Cerebellar cortex (tissue), 1 donor: Measurements from ENCODE around the gene GALNT7.
"Not testable (repeated sequence)": the region's sequence is repeated elsewhere in the genome, so short reads cannot be mapped to it uniquely, and the experiment has no call there.

ENCODE experiments used
- DNase-seq: peaks from one replicate; pipeline ENCODE4 v3.0.0-alpha.2; 2015; ENCODE audit warnings: low spot score

GALNT7 gene

GRCh38 chr4:173195109-173195508, 26.5 kb downstream of the GALNT7 start:
- DNase-seq = no peak

- DNase-seq = no peak
Measured at GRCh38 chr4:173199553-173199952, 30.9 kb downstream of the GALNT7 start.

DNA sequence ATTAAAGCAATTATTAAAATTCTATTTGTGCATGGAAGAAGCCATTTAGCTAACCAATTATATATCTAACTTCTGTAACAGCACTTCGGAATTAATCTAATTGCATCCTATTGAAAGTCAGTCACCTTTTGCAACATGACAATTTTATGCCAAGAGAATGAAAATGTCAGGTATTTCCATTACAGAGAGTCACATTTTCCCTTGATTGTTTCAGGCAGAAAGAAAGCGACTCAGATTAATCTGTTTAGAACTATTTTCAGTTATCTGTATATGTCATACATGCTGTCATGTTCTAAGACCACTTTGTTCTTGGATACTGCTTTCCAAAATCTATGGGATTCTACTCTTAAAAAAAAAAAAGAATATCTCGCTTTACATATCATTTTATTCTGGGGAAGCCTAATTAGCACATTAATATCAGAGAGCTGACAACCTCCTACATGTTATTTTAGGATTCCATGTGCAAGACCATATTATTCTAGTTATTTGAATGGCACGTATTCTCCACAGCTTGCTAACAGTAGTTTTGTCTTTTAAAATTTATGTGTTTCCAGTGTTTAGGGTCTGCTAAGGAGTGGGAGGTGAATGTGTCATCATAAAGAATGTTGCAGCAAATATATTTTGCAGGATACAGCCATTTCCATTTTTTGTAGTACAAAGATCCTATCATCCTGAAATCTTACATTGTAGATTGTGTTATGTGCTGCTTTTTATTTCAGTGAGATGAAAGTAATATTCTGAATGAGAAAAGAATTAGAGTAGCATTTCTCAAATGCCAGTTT, 31.7 kb downstream of the GALNT7 start:
- no peak for DNase-seq

DNA sequence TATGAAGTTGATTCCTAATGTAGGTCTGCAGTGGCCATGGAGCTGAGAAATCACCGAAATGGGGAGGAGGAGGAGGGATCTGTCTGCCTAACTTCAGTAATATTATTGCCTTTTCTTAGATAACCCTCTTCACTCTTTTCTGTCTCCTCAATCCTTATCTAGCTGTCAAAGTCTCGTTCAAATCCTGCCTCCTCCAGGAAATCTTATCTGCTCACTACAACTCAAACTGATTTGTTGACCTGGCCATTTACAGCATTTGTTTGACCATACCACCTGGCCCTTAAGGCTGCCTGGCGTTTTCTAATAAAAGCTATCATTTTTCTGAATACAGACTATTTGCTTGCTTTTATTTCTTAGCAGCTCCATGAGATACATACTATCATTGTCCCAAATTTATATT, 33.8 kb downstream of the GALNT7 start:
- DNase-seq = no peak

- no peak for DNase-seq
Measured at GRCh38 chr4:173205656-173206055, 37.0 kb downstream of the GALNT7 start.

- no peak for DNase-seq
Measured at GRCh38 chr4:173208420-173208819, 39.8 kb downstream of the GALNT7 start.

DNA sequence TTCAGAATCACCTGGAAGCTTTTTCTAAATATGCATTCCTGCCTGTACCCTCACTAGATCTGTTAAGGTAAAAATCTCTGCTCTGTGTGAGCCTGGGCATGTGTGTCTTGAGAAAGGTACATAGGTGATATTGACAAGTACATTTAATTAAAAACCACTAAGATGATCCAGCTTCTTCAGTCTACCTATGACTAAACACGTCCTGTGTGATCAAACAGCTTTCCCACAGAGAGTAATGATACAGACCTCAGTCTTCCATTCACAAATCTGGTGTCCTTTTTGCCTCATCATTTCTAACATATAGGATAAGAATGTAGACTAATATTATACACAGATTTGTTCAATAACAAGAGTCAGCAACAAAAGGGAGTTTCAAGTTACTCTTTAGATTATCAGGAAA, 42.6 kb downstream of the GALNT7 start:
- DNase-seq = no peak

GRCh38 chr4:173211838-173212237, 43.2 kb downstream of the GALNT7 start:
- DNase-seq = no peak

DNA sequence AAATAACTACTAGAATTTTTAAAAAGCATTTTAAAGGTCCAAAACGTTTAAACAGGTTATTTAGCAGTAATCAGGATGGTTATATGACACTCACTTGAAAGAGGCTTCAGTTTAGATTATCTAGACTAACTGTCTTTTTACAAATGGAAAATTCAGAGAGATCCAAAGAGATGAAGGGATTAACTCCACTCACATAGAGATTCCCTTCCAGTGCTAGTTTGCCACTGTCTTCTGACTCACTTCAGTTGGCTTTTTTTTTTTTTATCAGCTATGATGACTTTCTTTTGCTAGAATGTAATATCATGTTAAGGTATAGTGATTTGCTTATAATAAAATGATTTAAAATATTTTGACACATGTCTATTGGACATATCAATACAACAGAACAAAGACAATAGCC, 43.8 kb downstream of the GALNT7 start:
- no peak for DNase-seq

- DNase-seq = no peak
Measured at GRCh38 chr4:173213296-173213695, 44.7 kb downstream of the GALNT7 start.

DNA sequence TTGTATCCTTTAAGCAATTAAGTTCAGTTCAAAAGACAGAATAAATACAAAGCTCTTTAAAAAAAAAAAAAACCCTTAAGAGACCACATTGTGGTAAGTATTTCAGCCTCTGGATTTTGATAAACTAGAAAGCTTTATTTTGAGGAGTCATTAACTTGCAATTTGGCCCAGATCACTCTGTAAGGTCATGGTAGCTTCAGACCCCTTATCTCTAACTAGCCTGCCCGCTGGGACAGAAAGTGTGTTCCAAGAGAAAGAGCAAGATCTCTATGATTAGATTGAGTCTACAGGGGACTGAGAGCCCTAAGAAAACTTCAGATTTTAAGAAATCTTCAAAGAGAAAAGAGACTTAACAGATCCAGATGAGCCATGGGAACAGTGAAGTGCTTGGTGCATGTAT, 45.6 kb downstream of the GALNT7 start:
- DNase-seq = no peak

DNA sequence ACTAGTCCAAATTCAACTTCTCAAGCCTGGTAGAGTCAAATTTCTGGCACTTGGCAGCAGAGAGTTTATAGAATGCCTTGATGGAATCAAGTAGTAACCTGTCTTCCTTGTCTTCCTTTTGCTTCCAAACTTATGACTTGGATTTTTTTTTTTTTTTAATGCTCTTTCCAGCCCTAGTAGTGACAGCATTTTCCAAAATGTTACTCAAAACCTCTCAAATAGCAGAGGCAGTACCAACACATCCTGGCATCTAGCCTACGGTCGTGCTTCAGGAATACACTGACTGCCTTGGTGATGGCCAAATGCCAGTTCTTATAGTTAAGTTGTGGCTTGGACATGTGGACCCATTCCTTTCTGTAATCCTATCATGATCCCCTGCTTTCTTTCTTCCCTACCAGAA, 46.0 kb downstream of the GALNT7 start:
- DNase-seq = no peak

DNA sequence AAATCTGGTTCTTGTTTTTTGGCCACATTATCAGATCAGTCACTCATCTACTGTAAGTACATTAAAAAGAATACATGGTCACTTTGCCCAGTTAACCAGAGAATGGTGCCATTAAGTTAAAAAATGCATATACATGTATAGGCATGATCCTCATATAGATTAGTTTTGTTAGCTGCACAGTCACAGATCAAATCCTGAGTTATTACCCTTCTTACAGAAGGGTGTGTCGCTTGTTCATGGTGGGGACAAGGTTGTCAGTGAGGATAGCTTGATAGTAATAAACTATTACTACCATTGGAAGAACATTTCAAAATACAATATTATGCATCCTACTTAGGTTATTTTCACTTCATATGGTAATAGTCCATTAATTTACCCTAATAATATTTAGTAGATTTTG, 48.5 kb downstream of the GALNT7 start:
- DNase-seq = no peak

- DNase-seq = no peak
Measured at GRCh38 chr4:173217727-173218126, 49.1 kb downstream of the GALNT7 start.

GRCh38 chr4:173218411-173219125, 50.0 kb downstream of the GALNT7 start:
- no peak for DNase-seq

- not testable (repeated sequence) for DNase-seq
Measured at GRCh38 chr4:173219126-173219437, 50.5 kb downstream of the GALNT7 start.

DNA sequence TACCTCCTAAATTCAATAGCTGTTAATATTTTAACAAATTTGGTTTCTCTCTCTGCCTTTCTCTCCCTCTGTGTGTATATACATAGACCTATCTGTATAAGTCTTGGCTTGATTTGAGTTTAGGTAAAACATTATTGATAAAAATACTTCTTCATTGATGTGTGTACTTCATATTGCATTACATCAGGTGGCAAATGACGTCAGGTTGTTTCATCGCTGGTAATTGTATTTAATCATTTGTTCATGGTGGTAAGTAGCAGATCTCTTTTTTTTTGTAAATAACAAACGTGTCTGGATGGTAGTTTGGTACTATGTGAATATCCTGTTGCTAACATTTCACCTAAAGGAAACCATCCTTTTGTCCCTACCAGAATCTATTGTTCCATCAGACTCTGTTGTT, 55.1 kb downstream of the GALNT7 start:
- DNase-seq = no peak

GRCh38 chr4:173226401-173226888, 57.8 kb downstream of the GALNT7 start:
- no peak for DNase-seq

GRCh38 chr4:173227756-173228155, 59.1 kb downstream of the GALNT7 start:
- DNase-seq = no peak

GRCh38 chr4:173230062-173230461, 61.5 kb downstream of the GALNT7 start:
- DNase-seq = no peak

DNA sequence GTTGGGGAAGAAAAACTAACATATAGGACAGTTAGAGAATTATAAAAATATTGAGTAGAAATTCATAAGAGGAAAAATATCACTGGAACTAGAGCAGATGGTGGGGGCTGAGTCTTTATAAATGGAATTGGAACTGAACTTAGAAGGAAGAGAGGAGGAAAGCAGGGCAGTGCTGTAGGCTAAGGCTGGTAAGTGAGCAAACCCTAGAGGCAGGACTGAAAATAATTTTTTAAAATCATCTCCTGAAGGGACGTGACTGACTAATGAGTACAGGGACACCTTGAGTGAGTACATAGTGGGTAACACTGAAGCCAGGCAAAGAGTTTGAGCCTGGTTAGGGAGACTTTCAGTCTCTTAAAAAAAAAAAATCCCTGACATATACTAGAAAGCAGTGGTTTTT, 63.3 kb downstream of the GALNT7 start:
- DNase-seq = peak; percentile 82

DNA sequence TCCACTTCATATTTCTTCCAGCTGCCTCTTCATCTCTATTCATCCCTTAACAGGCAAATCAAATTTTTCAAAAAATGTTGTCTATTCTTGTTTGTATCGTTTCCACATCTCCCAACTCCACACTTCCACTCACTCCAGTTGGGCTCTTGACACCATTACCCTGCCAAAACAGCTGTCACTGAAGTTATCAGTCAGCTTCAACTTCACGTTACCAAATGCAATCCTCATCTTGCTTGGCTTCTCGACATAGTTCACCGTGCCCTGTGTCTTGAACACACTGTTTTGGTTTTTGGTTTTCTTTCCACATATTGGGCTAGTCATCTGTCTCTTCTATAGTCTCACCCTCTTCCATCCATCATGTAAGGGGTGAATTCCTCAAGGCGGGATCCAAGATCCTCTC, 65.2 kb downstream of the GALNT7 start:
- DNase-seq = no peak

DNA sequence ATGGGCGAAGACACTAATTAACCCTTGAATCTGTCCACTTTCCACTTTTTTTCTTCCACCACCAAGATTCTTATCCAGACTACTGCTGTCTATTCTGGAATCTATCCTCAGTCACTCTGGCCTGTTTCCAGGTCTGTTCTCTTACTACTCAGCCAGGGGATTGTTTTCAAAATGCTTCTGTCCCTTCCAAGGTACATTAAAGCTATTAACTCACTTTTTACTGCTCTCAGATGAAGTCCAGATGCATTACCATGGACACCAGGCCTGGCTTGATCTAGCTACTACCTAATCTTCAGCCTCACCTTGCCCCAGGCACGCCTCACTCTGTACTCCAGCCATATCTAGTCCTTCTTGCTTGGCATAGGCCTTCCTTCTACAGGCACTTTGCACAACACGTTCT, 66.4 kb downstream of the GALNT7 start:
- no peak for DNase-seq

DNA sequence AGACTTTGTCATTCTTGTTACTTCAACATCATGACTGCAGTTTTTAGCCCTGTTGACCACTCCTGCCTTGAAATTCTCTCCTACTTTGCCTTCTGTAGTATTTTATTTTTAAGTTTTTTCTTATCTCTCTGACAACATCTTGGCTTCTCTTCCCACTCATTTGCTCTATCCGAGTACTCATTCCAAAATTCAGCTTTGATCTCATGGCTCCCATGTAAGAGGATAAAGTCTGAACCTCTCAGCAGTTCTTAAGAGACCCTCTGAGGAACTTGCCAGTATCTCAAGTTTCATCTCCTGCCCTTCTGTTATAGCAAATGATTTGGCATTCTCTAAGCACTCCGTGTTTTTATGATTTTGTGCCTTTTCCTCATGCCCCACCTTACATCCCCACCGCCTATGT, 67.7 kb downstream of the GALNT7 start:
- DNase-seq = no peak
